ENCODE results near the gene MTHFD2L.

The MTHFD2L gene

DNA sequence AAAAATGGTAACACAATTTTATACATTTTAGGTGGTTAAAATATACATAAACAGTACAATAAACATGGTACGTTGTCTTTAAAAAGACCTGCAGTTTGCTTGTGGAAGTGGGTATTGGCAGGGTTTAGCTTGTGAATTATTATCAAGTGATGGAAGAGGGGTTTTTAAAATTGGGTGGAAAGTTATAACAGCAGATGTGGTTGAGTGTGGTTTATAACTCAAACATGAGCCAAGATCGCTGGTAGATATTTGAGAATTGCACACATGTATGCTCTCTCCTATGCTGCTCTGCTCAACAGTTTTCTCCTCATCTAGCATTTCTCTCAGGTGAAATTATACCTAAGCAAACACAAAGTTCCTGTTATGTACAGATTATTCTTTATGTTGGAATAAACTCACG is 164.4 kb downstream of the MTHFD2L start:
- TF ChIP-seq, protein P1, sequence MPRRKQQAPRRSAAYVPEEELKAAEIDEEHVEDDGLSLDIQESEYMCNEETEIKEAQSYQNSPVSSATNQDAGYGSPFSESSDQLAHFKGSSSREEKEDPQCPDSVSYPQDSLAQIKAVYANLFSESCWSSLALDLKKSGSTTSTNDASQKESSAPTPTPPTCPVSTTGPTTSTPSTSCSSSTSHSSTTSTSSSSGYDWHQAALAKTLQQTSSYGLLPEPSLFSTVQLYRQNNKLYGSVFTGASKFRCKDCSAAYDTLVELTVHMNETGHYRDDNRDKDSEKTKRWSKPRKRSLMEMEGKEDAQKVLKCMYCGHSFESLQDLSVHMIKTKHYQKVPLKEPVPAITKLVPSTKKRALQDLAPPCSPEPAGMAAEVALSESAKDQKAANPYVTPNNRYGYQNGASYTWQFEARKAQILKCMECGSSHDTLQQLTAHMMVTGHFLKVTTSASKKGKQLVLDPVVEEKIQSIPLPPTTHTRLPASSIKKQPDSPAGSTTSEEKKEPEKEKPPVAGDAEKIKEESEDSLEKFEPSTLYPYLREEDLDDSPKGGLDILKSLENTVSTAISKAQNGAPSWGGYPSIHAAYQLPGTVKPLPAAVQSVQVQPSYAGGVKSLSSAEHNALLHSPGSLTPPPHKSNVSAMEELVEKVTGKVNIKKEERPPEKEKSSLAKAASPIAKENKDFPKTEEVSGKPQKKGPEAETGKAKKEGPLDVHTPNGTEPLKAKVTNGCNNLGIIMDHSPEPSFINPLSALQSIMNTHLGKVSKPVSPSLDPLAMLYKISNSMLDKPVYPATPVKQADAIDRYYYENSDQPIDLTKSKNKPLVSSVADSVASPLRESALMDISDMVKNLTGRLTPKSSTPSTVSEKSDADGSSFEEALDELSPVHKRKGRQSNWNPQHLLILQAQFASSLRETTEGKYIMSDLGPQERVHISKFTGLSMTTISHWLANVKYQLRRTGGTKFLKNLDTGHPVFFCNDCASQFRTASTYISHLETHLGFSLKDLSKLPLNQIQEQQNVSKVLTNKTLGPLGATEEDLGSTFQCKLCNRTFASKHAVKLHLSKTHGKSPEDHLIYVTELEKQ (tag by site-specific recombination; IDR thresholded peaks at IDR 0.05; ENCODE audit: borderline replicate concordance), result no peak
- no peak for TF ChIP-seq ZNF501 (tag by site-specific recombination; IDR thresholded peaks at IDR 0.05)
- no peak for TF ChIP-seq ZNF423 (tag by site-specific recombination; IDR thresholded peaks at IDR 0.05)

DNA sequence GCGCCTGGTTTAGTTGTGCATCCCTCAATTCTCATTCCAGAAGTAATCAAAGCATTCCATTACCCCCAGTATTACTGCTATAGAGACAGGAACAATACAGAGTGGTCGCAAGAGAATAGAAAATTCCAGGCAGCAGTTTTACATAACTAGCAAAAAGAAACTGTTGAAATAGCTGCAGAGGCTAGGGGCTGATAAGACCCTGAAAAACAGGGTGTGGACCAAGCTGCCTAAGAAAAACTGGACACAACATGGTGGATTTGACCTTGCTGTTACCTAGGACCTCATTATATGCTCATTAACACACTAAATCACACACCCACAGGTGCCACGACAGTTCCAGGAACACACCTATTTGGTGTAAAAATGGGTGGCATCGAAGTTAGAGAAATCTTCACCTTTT is 165.7 kb downstream of the MTHFD2L start:
- ChIA-PET CTCF (interaction anchor here (0.6 kb wide), 1 partner anchor 135 kb away, joined by 4 read pairs; no protein-coding TSS in a partner anchor), POLR2A (no interaction called here)
- H3K4me1 ChIP-seq (ENCODE audit: control insufficient read depth, insufficient read depth, low read length), result no peaks in the 10 kb centered on the region
- H3K9me3 ChIP-seq (ENCODE audit: control insufficient read depth, insufficient read depth, low read depth, low read length), result no peaks in the 10 kb centered on the region
- no peak overlapping the region for H3K4me3 ChIP-seq (ENCODE audit: low read depth, low read length)
- no peaks in the 10 kb centered on the region for H3K36me3 ChIP-seq (ENCODE audit: control insufficient read depth in 2 of 2, insufficient read depth in 1 of 2, low read length in 2 of 2)
- TF ChIP-seq, protein P2, sequence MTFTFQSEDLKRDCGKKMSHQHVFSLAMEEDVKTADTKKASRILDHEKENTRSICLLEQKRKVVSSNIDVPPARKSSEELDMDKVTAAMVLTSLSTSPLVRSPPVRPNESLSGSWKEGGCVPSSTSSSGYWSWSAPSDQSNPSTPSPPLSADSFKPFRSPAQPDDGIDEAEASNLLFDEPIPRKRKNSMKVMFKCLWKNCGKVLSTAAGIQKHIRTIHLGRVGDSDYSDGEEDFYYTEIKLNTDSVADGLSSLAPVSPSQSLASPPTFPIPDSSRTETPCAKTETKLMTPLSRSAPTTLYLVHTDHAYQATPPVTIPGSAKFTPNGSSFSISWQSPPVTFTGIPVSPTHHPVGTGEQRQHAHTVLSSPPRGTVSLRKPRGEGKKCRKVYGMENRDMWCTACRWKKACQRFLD (tag by site-specific recombination; IDR thresholded peaks at IDR 0.05), result no peak
- TF ChIP-seq, protein P3, sequence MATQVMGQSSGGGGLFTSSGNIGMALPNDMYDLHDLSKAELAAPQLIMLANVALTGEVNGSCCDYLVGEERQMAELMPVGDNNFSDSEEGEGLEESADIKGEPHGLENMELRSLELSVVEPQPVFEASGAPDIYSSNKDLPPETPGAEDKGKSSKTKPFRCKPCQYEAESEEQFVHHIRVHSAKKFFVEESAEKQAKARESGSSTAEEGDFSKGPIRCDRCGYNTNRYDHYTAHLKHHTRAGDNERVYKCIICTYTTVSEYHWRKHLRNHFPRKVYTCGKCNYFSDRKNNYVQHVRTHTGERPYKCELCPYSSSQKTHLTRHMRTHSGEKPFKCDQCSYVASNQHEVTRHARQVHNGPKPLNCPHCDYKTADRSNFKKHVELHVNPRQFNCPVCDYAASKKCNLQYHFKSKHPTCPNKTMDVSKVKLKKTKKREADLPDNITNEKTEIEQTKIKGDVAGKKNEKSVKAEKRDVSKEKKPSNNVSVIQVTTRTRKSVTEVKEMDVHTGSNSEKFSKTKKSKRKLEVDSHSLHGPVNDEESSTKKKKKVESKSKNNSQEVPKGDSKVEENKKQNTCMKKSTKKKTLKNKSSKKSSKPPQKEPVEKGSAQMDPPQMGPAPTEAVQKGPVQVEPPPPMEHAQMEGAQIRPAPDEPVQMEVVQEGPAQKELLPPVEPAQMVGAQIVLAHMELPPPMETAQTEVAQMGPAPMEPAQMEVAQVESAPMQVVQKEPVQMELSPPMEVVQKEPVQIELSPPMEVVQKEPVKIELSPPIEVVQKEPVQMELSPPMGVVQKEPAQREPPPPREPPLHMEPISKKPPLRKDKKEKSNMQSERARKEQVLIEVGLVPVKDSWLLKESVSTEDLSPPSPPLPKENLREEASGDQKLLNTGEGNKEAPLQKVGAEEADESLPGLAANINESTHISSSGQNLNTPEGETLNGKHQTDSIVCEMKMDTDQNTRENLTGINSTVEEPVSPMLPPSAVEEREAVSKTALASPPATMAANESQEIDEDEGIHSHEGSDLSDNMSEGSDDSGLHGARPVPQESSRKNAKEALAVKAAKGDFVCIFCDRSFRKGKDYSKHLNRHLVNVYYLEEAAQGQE (tag by site-specific recombination; IDR thresholded peaks at IDR 0.05), result no peak
- TF ChIP-seq ZNF335 (tag by site-specific recombination; conservative IDR thresholded peaks at IDR 0.05) (no peak), HOXD13 (CRISPR knock-in tag; IDR thresholded peaks at IDR 0.05; ENCODE audit: borderline replicate concordance) (no peak), ZNF132 (tag by site-specific recombination; IDR thresholded peaks at IDR 0.05; ENCODE audit: borderline replicate concordance) (no peak), ZNF211 (tag by site-specific recombination; IDR thresholded peaks at IDR 0.05; ENCODE audit: low read depth) (no peak), ZNF530 (tag by site-specific recombination; IDR thresholded peaks at IDR 0.05; ENCODE audit: low read depth) (no peak), ZNF2 (tag by site-specific recombination; IDR thresholded peaks at IDR 0.05) (no peak), ZNF19 (tag by site-specific recombination; IDR thresholded peaks at IDR 0.05; ENCODE audit: low read depth) (no peak), ZNF654 (tag by site-specific recombination; IDR thresholded peaks at IDR 0.05; ENCODE audit: low read depth) (no peak)
- TF ChIP-seq, protein P4, sequence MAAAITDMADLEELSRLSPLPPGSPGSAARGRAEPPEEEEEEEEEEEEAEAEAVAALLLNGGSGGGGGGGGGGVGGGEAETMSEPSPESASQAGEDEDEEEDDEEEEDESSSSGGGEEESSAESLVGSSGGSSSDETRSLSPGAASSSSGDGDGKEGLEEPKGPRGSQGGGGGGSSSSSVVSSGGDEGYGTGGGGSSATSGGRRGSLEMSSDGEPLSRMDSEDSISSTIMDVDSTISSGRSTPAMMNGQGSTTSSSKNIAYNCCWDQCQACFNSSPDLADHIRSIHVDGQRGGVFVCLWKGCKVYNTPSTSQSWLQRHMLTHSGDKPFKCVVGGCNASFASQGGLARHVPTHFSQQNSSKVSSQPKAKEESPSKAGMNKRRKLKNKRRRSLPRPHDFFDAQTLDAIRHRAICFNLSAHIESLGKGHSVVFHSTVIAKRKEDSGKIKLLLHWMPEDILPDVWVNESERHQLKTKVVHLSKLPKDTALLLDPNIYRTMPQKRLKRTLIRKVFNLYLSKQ (tag by site-specific recombination; IDR thresholded peaks at IDR 0.05; ENCODE audit: borderline replicate concordance), result no peak
- TF ChIP-seq, protein P5, sequence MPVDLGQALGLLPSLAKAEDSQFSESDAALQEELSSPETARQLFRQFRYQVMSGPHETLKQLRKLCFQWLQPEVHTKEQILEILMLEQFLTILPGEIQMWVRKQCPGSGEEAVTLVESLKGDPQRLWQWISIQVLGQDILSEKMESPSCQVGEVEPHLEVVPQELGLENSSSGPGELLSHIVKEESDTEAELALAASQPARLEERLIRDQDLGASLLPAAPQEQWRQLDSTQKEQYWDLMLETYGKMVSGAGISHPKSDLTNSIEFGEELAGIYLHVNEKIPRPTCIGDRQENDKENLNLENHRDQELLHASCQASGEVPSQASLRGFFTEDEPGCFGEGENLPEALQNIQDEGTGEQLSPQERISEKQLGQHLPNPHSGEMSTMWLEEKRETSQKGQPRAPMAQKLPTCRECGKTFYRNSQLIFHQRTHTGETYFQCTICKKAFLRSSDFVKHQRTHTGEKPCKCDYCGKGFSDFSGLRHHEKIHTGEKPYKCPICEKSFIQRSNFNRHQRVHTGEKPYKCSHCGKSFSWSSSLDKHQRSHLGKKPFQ (tag by site-specific recombination; IDR thresholded peaks at IDR 0.05), result no peak
- TF ChIP-seq, protein P6, sequence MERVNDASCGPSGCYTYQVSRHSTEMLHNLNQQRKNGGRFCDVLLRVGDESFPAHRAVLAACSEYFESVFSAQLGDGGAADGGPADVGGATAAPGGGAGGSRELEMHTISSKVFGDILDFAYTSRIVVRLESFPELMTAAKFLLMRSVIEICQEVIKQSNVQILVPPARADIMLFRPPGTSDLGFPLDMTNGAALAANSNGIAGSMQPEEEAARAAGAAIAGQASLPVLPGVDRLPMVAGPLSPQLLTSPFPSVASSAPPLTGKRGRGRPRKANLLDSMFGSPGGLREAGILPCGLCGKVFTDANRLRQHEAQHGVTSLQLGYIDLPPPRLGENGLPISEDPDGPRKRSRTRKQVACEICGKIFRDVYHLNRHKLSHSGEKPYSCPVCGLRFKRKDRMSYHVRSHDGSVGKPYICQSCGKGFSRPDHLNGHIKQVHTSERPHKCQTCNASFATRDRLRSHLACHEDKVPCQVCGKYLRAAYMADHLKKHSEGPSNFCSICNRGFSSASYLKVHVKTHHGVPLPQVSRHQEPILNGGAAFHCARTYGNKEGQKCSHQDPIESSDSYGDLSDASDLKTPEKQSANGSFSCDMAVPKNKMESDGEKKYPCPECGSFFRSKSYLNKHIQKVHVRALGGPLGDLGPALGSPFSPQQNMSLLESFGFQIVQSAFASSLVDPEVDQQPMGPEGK (tag by site-specific recombination; IDR thresholded peaks at IDR 0.05), result no peak
- no peak overlapping the region for H3K27ac ChIP-seq (ENCODE audit: extremely low read depth, low read depth, low read length)

More for the DNA sequence above, 164.4 kb downstream of the MTHFD2L start:
- CTCF ChIA-PET, result interaction anchor here (0.6 to 4.8 kb wide), 5 partner anchors 48 to 1811 kb away, joined by 3 to 32 read pairs (median 4); no protein-coding TSS in a partner anchor
- Histone ChIP-seq H3K36me3 (ENCODE audit: control insufficient read depth in 2 of 2, insufficient read depth in 1 of 2, low read length in 2 of 2) (no peaks in the 10 kb centered on the region), H3K4me3 (ENCODE audit: low read depth, low read length) (no peak overlapping the region), H3K9me3 (ENCODE audit: control insufficient read depth, insufficient read depth, low read depth, low read length) (no peaks in the 10 kb centered on the region), H3K4me1 (ENCODE audit: control insufficient read depth, insufficient read depth, low read length) (no peaks in the 10 kb centered on the region), H3K27ac (ENCODE audit: extremely low read depth, low read depth, low read length) (no peak overlapping the region)
- POLR2A ChIA-PET, result no interaction called here
